Common myeloid progenitor, CD34-positive (primary cell): ENCODE data around the gene APOD.
"Not testable (repeated sequence)": the region's sequence is repeated elsewhere in the genome, so short reads cannot be mapped to it uniquely, and the experiment has no call there.

Experiments
- CTCF ChIA-PET: fragments of 350-600 bp; sonication (Branson Sonifier 250); formaldehyde crosslinking; loops from one replicate; lab custom pipeline; 2021; ENCODE audit warnings: antibody characterized with exemption; lab: Charles Lee
- POLR2A ChIA-PET: fragments of 350-600 bp; sonication (Branson Sonifier 250); formaldehyde crosslinking; loops from one replicate; lab custom pipeline; 2021; ENCODE audit warnings: antibody characterized with exemption; lab: Charles Lee
- DNase-seq, 3 donors: peaks; one replicate each; pipeline versions ENCODE4 v3.0.0 to v3.0.0-alpha.2; 2013
- H3K27ac ChIP-seq, 2 experiments: 1 replicate in 1 of 2; 2 replicates in 1 of 2; pipeline ENCODE4 v1.7.0; 2013; ENCODE audit warnings: inconsistent platforms in 2 of 2, low read length in 2 of 2, mild to moderate bottlenecking in 2 of 2, low read depth in 1 of 2, moderate library complexity in 1 of 2; ENCODE audit not compliant: severe bottlenecking in 2 of 2, insufficient read depth in 1 of 2, poor library complexity in 1 of 2
- H3K27me3 ChIP-seq, 5 experiments: replicated peaks in 2 of 5; 1 replicate in 3 of 5; 2 replicates in 2 of 5; pipeline versions ENCODE4 v1.6.1 to v1.7.0; 2013; ENCODE audit warnings: low read length in 4 of 5, mild to moderate bottlenecking in 2 of 5, moderate library complexity in 2 of 5, inconsistent platforms in 1 of 5; ENCODE audit not compliant: insufficient read depth in 5 of 5, control insufficient read depth in 4 of 5
- H3K36me3 ChIP-seq, 4 experiments: 1 replicate in 2 of 4; 2 replicates in 2 of 4; pipeline versions ENCODE4 v1.6.1 to v1.7.0; 2013; ENCODE audit warnings: low read length in 3 of 4, control low read depth in 1 of 4, mild to moderate bottlenecking in 1 of 4; ENCODE audit not compliant: control insufficient read depth in 4 of 4, insufficient read depth in 4 of 4
- H3K4me1 ChIP-seq, 4 experiments: 1 replicate in 3 of 4; 2 replicates in 1 of 4; pipeline versions ENCODE4 v1.6.1 to v1.7.1; 2013; ENCODE audit warnings: low read length in 3 of 4, mild to moderate bottlenecking in 3 of 4, control low read depth in 1 of 4, inconsistent platforms in 1 of 4, moderate library complexity in 1 of 4; ENCODE audit not compliant: control insufficient read depth in 4 of 4, insufficient read depth in 4 of 4; ENCODE audit errors: control extremely low read depth in 1 of 4
- H3K4me3 ChIP-seq, 7 experiments: 1 replicate in 4 of 7; 2 replicates in 3 of 7; pipeline versions ENCODE4 v1.5.1 to v1.7.0; 2013; ENCODE audit warnings: mild to moderate bottlenecking in 7 of 7, low read length in 6 of 7, moderate library complexity in 6 of 7, inconsistent platforms in 2 of 7, low read depth in 2 of 7, control low read depth in 1 of 7; ENCODE audit not compliant: insufficient read depth in 4 of 7, control insufficient read depth in 1 of 7; ENCODE audit errors: extremely low read depth in 1 of 7
- H3K9me3 ChIP-seq, 5 experiments: 1 replicate in 4 of 5; 2 replicates in 1 of 5; pipeline versions ENCODE4 v1.6.1 to v1.7.1; 2013; ENCODE audit warnings: low read length in 4 of 5, mild to moderate bottlenecking in 2 of 5, inconsistent platforms in 1 of 5, low read depth in 1 of 5, moderate library complexity in 1 of 5; ENCODE audit not compliant: control insufficient read depth in 4 of 5, insufficient read depth in 2 of 5; ENCODE audit errors: control extremely low read depth in 1 of 5
- WGBS: methylation state at CpG from one replicate; pipeline ENCODE4 v1.1.5; 2013; ENCODE audit not compliant: insufficient coverage; 5-methylcytosine and 5-hydroxymethylcytosine counted together

APOD gene

GRCh38 chr3:195601785-195602184 lies 18.0 kb upstream of the APOD start:
- POLR2A ChIA-PET, CTCF ChIA-PET, H3K36me3 ChIP-seq, H3K4me3 ChIP-seq, H3K4me1 ChIP-seq, H3K9me3 ChIP-seq, H3K27ac ChIP-seq, H3K27me3 ChIP-seq, DNase-seq: not testable (repeated sequence)
- 100% methylated on average over 2 of the region's 2 CpGs for WGBS

DNA sequence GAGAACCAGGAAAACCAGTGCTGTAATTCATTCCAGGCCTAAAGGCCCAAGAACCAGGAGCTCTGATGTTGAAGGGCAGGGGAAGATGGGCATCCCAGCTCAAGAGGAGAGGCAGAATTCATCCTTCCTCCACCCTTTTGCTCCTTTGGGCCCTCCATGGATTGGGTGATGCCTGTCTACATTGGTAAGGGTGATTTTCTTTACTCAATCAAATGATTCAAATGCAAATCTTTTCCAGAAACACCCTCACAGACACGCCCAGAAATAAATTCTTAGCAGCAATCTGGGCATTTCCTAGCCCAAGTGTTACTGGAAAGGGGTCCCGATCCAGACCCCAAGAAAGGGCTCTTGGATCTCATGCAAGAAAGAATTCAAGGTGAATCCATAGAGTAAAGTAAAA lies 17.6 kb upstream of the APOD start:
- POLR2A ChIA-PET, result no interaction called here
- Histone ChIP-seq H3K27me3 (no peaks in the 10 kb centered on the region), H3K9me3 (peaks cover 0 to 7% (median 1%) of the 10 kb centered on the region in 5 experiments), H3K4me1 (no peaks in the 10 kb centered on the region), H3K36me3 (no peaks in the 10 kb centered on the region), H3K27ac (no peak overlapping the region), H3K4me3 (no peak overlapping the region)
- CTCF ChIA-PET, result no interaction called here
- DNase-seq, result no peak
- 100% methylated on average over 2 of the region's 2 CpGs for WGBS

GRCh38 chr3:195599926-195600325 lies 16.2 kb upstream of the APOD start:
- H3K27me3 ChIP-seq, H3K27ac ChIP-seq, H3K4me1 ChIP-seq, H3K9me3 ChIP-seq, H3K4me3 ChIP-seq, DNase-seq, CTCF ChIA-PET, POLR2A ChIA-PET, H3K36me3 ChIP-seq: not testable (repeated sequence)
- WGBS, result 100% methylated on average over 2 of the region's 23 CpGs

GRCh38 chr3:195599516-195599915 lies 15.8 kb upstream of the APOD start:
- H3K4me3 ChIP-seq, H3K9me3 ChIP-seq, CTCF ChIA-PET, H3K4me1 ChIP-seq, POLR2A ChIA-PET, H3K27ac ChIP-seq, H3K36me3 ChIP-seq, DNase-seq, H3K27me3 ChIP-seq: not testable (repeated sequence)
- no CpG with 5 or more reads among the region's 24 CpGs for WGBS

DNA sequence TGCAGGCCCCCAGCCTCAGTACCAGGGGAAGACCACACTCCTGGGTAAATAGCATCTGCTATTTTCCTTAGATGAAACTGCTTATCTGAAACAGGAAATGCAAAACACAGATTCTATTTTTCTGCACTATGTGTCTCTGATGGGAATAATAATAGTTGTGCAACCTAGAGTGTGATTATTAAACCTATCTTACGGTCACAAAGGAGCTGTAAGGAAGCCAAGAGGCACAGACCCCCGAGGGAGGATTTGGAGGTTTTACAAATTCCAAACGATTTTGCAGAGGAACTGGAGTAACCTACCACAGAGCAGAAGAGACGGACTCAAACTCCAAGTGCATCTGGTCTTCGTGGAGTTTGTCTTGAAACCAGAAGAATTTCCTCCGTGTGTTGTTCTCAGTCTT lies 14.1 kb upstream of the APOD start:
- H3K9me3 ChIP-seq, result peaks cover 0 to 7% (median 0%) of the 10 kb centered on the region in 5 experiments
- POLR2A ChIA-PET, result no interaction called here
- no peak overlapping the region for H3K4me3 ChIP-seq
- DNase-seq, result no peak
- CTCF ChIA-PET, result interaction anchor here (1.5 kb wide), 1 partner anchor 43 kb away, joined by 3 read pairs; no protein-coding TSS in a partner anchor
- WGBS, result 100% methylated on average over 2 of the region's 6 CpGs
- no peaks in the 10 kb centered on the region for H3K27me3 ChIP-seq
- no peaks in the 10 kb centered on the region for H3K36me3 ChIP-seq
- no peaks in the 10 kb centered on the region for H3K4me1 ChIP-seq
- no peak overlapping the region for H3K27ac ChIP-seq

GRCh38 chr3:195597229-195597628 lies 13.5 kb upstream of the APOD start:
- POLR2A ChIA-PET, result no interaction called here
- Histone ChIP-seq H3K4me3 (no peak overlapping the region), H3K36me3 (no peaks in the 10 kb centered on the region), H3K27me3 (no peaks in the 10 kb centered on the region), H3K27ac (no peak overlapping the region), H3K4me1 (no peaks in the 10 kb centered on the region), H3K9me3 (peaks cover 0 to 7% (median 0%) of the 10 kb centered on the region in 5 experiments)
- WGBS, result 94% methylated on average over 2 of the region's 2 CpGs
- DNase-seq, result no peak
- CTCF ChIA-PET, result interaction anchor here (1.0 kb wide), 1 partner anchor 253 kb away, joined by 4 read pairs; no protein-coding TSS in a partner anchor

DNA sequence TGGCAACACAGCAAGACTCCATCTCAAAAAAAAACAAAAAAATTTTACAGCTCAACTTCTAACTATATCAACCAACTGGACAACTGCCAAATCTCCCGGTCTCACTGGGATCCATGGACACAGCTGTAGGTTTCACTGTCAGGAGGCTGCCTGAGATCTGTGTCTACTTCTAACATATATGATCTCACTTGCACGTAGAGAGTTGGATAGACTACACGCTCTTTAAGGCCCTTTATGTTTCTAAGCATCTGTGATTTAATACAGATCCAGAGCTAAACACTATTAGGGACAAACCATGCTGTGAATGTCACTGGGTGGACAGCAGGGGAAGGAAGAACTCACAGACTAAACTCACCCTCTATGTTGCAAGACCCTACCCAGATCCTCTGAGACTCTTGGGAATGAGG lies 13.0 kb upstream of the APOD start:
- peaks cover 0 to 7% (median 0%) of the 10 kb centered on the region in 5 experiments for H3K9me3 ChIP-seq
- no peaks in the 10 kb centered on the region for H3K27me3 ChIP-seq
- no peak overlapping the region for H3K4me3 ChIP-seq
- no peak overlapping the region for H3K27ac ChIP-seq
- POLR2A ChIA-PET, result no interaction called here
- DNase-seq, result no peak
- no peaks in the 10 kb centered on the region for H3K36me3 ChIP-seq
- H3K4me1 ChIP-seq, result no peaks in the 10 kb centered on the region
- CTCF ChIA-PET, result interaction anchor here (1.0 kb wide), 1 partner anchor 253 kb away, joined by 4 read pairs; no protein-coding TSS in a partner anchor
- 0% methylated on average over 1 of the region's 3 CpGs for WGBS
